Subcutaneous abdominal adipose tissue (tissue), 5 donors: ENCODE measurements around the gene VIPR2.

Experiments
- H3K27ac ChIP-seq: one replicate; pipeline ENCODE4 v1.7.0; 2013; ENCODE audit warnings: low read depth, mild to moderate bottlenecking, inconsistent platforms, low read length, moderate library complexity
- H3K27me3 ChIP-seq, 5 donors: one replicate each; pipeline ENCODE4 v1.7.0; 2013; ENCODE audit warnings: low read length in 5 of 5, inconsistent platforms in 1 of 5; ENCODE audit not compliant: control insufficient read depth in 5 of 5, insufficient read depth in 4 of 5
- H3K36me3 ChIP-seq, 5 donors: one replicate each; pipeline ENCODE4 v1.7.0; 2013; ENCODE audit warnings: low read length in 5 of 5; ENCODE audit not compliant: control insufficient read depth in 5 of 5, insufficient read depth in 5 of 5
- H3K4me1 ChIP-seq, 5 donors: one replicate each; pipeline ENCODE4 v1.7.0; 2013; ENCODE audit warnings: low read length in 5 of 5, mild to moderate bottlenecking in 3 of 5, moderate library complexity in 1 of 5; ENCODE audit not compliant: control insufficient read depth in 5 of 5, insufficient read depth in 5 of 5
- H3K4me3 ChIP-seq, 5 donors: one replicate each; pipeline ENCODE4 v1.7.0; 2013; ENCODE audit warnings: low read length in 5 of 5, low read depth in 1 of 5
- H3K9ac ChIP-seq, 5 donors: one replicate each; pipeline ENCODE4 v1.7.0; 2013; ENCODE audit warnings: low read length in 5 of 5, mild to moderate bottlenecking in 4 of 5, moderate library complexity in 3 of 5
- H3K9me3 ChIP-seq, 5 donors: one replicate each; pipeline ENCODE4 v1.7.0; 2013; ENCODE audit warnings: low read length in 5 of 5; ENCODE audit not compliant: control insufficient read depth in 5 of 5
- donor health status: healthy.
- donor health status: healthy.
- donor health status: healthy.
- donor health status: healthy.
- donor health status: healthy.

VIPR2 gene

DNA sequence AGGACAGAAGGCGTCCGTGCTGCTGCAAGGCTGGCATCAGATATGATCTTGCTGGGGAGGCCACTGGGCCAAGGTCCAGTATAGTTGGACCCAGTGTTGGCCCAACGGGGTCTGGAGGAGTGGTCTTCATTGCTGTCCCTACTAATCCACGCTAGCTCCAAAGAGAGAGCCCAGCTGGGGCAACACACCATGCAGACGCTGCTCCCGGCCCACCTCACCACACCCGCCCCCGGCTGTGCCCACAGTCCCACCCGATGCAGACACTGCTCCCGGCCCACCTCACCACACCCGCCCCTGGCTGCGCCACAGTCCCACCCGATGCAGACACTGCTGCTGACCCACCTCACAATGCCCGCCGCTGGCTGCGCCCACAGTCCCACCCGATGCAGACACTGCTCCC is 121.5 kb downstream of the VIPR2 start:
- Histone ChIP-seq H3K4me1 (peaks cover 0 to 5% (median 0%) of the 10 kb centered on the region in 5 donors), H3K9me3 (peaks cover 0 to 3% (median 0%) of the 10 kb centered on the region in 5 donors), H3K36me3 (no peaks in the 10 kb centered on the region), H3K27ac (no peak overlapping the region), H3K27me3 (peaks cover 5 to 27% (median 6%) of the 10 kb centered on the region in 5 donors), H3K9ac (no peak overlapping the region), H3K4me3 (no peak overlapping the region)

DNA sequence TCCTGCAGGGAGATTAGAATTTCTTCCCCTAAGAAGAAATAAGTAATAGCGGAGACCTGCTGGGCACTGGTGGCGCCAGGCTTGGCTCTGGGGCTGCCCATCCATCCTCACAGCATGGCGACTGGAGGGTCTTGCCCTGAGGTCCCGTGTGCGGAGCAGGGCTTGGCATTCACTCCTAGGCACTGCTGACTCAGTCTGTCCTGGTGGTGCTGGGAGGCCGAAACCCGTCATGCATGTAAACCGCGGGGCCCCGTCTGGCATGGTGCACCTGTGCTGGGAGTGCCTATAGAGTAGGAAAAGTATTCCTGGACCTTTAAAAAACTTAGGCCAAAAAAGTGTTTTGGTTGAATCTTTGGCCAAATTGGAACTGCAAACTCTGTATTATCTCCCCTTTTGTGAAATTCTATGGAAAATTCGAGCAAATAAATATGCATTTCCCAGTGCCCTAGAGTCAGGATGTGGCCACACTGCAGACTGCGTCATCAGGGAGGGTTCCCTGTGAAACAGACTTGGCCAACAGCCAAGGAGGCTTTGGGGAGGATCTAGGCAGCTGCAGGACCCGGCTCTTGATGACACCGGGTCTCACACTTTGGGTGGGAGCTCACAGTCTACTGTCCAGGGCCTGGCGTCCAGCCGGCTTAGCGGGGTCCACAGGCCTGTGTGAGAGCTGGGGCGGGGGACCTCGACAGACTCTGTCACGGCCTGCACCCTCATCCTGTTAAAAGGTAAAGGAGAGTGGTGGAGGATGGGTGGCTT is 122.3 kb downstream of the VIPR2 start:
- H3K4me3 ChIP-seq: no peak overlapping the region
- peaks cover 0 to 3% (median 0%) of the 10 kb centered on the region in 5 donors for H3K9me3 ChIP-seq
- H3K9ac ChIP-seq: no peak overlapping the region
- H3K27me3 ChIP-seq: peaks cover 0 to 20% (median 5%) of the 10 kb centered on the region in 5 donors
- no peak overlapping the region for H3K27ac ChIP-seq
- H3K36me3 ChIP-seq: no peaks in the 10 kb centered on the region
- H3K4me1 ChIP-seq: peaks cover 0 to 5% (median 0%) of the 10 kb centered on the region in 5 donors

DNA sequence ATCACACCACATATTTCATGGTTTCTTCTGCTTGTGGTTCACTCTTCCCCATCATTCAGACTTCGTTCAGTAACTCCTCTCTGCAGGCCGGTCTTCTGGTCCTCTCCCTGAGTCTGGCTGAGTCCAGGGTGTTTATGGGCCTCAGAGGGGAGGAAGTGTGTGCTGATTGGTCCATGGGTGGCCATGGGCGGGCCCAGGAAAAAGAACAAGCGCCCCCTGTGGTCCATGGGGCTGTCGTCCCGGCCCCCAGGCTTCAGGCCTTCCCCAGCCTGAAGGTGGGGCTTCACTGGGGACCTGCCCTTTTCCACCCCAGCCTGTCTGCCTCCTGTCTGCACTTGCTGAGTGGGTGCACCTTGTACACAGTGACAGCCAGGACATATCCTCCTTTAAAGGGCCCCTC is 123.7 kb downstream of the VIPR2 start:
- Histone ChIP-seq H3K27ac (no peak overlapping the region), H3K9ac (no peak overlapping the region), H3K4me3 (no peak overlapping the region), H3K9me3 (peaks cover 0 to 3% (median 0%) of the 10 kb centered on the region in 5 donors), H3K36me3 (no peaks in the 10 kb centered on the region), H3K4me1 (no peaks in the 10 kb centered on the region), H3K27me3 (peaks cover 0 to 10% (median 4%) of the 10 kb centered on the region in 5 donors)

DNA sequence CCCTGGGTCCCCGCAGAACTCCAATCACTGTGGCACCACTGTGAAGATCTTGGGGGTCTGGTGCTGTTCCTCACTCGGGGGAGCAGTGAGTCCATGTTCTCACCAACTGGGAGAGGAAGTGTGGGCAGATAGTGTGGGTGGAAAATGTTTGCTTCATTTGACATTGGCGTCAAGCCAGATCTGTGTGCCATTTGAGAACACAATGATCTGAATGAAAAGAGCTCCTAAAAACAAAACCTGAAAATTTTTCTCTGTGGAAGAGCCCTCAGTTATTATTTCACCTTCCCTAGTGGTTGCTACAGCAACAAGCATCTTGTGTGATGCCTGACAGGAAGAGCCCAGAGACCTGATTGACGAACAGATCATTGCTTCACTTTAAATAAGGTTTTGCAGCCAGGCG is 125.6 kb downstream of the VIPR2 start:
- H3K27me3 ChIP-seq: no peaks in the 10 kb centered on the region
- no peak overlapping the region for H3K9ac ChIP-seq
- peaks cover 0 to 3% (median 0%) of the 10 kb centered on the region in 5 donors for H3K9me3 ChIP-seq
- no peak overlapping the region for H3K4me3 ChIP-seq
- no peak overlapping the region for H3K27ac ChIP-seq
- peaks cover 0 to 11% (median 10%) of the 10 kb centered on the region in 5 donors for H3K4me1 ChIP-seq
- H3K36me3 ChIP-seq: no peaks in the 10 kb centered on the region

DNA sequence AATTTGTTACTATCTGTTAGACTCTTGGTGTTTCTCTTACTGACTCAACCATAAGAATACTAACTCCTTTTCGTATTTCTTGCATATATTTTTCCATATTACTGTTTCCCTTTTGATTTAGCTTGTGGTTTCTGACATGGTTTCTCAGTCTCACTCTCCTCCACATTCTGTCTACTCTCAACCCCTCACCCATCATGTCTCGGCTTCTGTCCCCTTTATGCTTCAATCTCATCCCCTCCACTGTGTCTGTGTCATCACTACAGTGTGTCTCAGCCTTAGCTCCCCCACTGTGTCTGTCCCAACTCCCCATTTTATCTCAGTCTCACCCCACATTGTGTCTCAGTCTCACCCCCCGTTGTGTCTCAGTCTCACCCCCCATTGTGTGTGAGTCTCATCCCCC is 126.9 kb downstream of the VIPR2 start:
- Histone ChIP-seq H3K9ac (no peak overlapping the region), H3K4me3 (no peak overlapping the region), H3K9me3 (peaks cover 0 to 3% (median 0%) of the 10 kb centered on the region in 5 donors), H3K27ac (no peak overlapping the region), H3K36me3 (no peaks in the 10 kb centered on the region), H3K27me3 (no peaks in the 10 kb centered on the region), H3K4me1 (peaks cover 0 to 15% (median 13%) of the 10 kb centered on the region in 5 donors)

DNA sequence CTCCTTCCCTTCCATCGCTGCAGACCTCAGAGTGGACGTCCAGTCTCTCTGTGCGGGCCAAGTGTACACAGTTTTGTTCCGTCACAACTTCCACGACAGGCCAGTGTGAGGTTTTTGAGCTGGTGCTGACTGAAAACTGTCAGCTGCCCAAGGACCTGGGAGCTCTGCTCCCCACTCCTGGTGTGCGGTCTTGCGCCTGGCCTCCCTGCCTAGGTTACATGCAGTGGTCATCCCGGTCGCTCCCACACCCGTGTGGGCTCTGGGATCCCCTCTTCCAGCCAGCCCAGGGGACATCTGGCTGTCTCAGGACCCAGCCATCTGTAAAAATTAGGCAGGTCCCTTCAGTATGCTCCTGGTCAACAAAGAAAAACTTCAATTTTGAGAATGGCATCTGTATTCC is 127.5 kb downstream of the VIPR2 start:
- no peak overlapping the region for H3K4me3 ChIP-seq
- peaks cover 0 to 3% (median 0%) of the 10 kb centered on the region in 5 donors for H3K9me3 ChIP-seq
- H3K27ac ChIP-seq: no peak overlapping the region
- peaks cover 0 to 16% (median 15%) of the 10 kb centered on the region in 5 donors for H3K4me1 ChIP-seq
- no peak overlapping the region for H3K9ac ChIP-seq
- no peaks in the 10 kb centered on the region for H3K27me3 ChIP-seq
- no peaks in the 10 kb centered on the region for H3K36me3 ChIP-seq

DNA sequence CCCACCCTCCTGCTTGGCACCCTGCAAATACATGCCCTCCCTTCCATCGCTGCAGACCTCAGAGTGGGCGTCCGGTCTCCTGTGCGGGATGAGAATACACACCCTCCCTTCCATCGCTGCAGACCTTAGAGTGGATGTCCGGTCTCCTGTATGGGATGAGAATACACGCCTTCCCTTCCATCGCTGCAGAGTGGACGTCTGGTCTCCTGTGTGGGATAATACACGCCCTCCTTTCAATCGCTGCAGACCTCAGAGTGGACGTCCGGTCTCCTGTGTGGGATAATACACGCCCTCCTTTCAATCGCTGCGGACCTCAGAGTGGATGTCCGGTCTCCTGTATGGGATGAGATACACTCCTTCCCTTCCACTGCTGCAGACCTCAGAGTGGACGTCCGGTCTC is 128.1 kb downstream of the VIPR2 start:
- H3K4me1 ChIP-seq: peaks cover 0 to 16% (median 15%) of the 10 kb centered on the region in 5 donors
- peaks cover 0 to 3% (median 0%) of the 10 kb centered on the region in 5 donors for H3K9me3 ChIP-seq
- H3K9ac ChIP-seq: no peak overlapping the region
- H3K27ac ChIP-seq: no peak overlapping the region
- H3K4me3 ChIP-seq: no peak overlapping the region
- no peaks in the 10 kb centered on the region for H3K27me3 ChIP-seq
- H3K36me3 ChIP-seq: no peaks in the 10 kb centered on the region

DNA sequence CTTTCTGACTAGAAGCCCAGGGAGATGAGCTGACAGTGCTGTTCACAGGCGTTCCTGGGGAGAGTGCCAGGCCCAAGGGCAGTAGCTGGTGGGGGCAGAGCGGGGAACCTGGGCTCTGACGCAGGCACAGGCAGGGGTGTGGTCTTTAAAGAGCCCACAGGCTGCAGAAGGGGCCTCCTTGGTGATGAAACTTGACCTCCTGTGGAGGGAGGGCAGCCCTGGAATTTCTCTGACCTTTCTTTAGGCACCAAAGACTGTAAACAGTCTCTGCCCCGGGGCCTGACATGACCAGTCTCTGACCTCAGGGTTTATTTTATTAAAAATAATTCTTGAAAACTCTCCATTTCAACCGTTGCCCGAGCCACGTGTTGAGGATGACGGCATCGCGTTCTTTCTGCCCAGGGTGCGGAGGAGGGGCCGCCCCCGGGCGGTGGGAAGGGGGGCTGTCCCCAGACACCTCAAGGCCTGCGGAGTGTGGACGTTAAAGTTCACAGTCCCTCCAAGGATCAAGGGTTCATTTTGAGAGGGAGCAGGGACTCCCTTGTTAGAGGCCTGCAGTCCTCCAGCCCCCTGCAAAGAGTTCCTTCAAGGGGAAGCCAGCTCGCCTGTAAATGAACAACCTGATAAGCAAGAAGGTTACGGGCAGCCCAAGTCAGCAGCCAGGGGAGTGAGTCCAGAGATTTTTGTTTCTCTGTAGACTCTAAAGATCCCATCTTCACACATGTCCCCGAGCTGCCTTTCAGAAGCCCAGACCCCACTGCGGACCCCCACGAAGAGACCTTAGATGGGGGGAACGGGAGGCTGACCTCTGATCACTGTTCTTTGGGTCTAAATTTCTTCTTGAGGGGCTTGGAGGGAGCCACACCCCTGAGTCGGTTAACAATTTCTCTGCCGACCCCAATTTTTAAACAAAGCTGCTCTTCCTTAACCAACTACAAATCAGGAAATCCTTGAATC is 128.9 kb downstream of the VIPR2 start:
- H3K27ac ChIP-seq: no peak overlapping the region
- H3K27me3 ChIP-seq: no peaks in the 10 kb centered on the region
- H3K4me1 ChIP-seq: peaks cover 0 to 16% (median 15%) of the 10 kb centered on the region in 5 donors
- H3K4me3 ChIP-seq: no peak overlapping the region
- no peaks in the 10 kb centered on the region for H3K36me3 ChIP-seq
- H3K9me3 ChIP-seq: peaks cover 0 to 2% (median 0%) of the 10 kb centered on the region in 5 donors
- H3K9ac ChIP-seq: no peak overlapping the region

DNA sequence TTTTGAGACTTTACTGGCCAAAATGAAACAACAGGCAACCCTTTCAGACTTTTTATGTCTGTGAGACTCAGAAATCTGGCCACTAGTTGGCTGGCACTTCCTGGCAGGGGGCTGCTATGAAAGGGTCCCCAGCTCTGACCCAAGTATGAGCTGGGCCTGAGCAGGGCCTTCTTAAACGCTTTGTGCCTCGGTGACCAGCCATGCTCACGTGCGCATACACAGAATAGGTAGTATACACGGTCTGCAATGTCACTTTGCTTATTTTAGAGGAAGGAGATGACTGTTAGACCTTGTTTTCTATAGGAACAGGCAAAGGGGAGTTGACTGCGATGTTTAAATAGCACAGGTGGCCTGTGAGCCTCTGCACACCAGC is 129.6 kb downstream of the VIPR2 start:
- Histone ChIP-seq H3K27me3 (peaks cover 0 to 2% (median 0%) of the 10 kb centered on the region in 5 donors), H3K4me3 (no peak overlapping the region), H3K27ac (no peak overlapping the region), H3K9me3 (no peaks in the 10 kb centered on the region), H3K9ac (no peak overlapping the region), H3K4me1 (peaks cover 0 to 16% (median 15%) of the 10 kb centered on the region in 5 donors), H3K36me3 (no peaks in the 10 kb centered on the region)
